T-cell (primary cell): Measurements from ENCODE around the gene ENC1. TPM values are rescaled to one million over a fixed set of nuclear protein-coding genes. Genes with fewer than 3 reads are reported as not detected.

Source experiments
- ATAC-seq, 4 experiments: fragments of 200-7000 bp in 3 of 4; fragments of 150-1000 bp in 1 of 4; cut with Tn5 transposase; replicated peaks in 1 of 4; 1 replicate in 3 of 4; 2 replicates in 1 of 4; pipeline ENCODE4 v1.10.0; 2021; ENCODE audit warnings: moderate library complexity in 3 of 4, mild to moderate bottlenecking in 2 of 4, moderate number of reproducible peaks in 1 of 4
- CTCF ChIA-PET, 2 donors: fragments of 300-600 bp; sonication (Branson Sonifier 250); formaldehyde crosslinking; loops; one replicate each; lab custom pipeline; 2022; ENCODE audit warnings: antibody characterized with exemption in 2 of 2; lab: Charles Lee
- POLR2A ChIA-PET, 2 donors: fragments of 300-600 bp; sonication (Branson Sonifier 250); formaldehyde crosslinking; loops; one replicate each; lab custom pipeline; 2022; ENCODE audit warnings: antibody characterized with exemption in 2 of 2; lab: Charles Lee
- DNase-seq, 35 experiments: peaks; one replicate each; pipeline versions ENCODE4 v3.0.0 to v3.0.0-alpha.2; 2013 to 2023
- H3K27ac ChIP-seq: one replicate; pipeline ENCODE4 v1.5.1; 2013; ENCODE audit warnings: low read length
- H3K27me3 ChIP-seq, 2 experiments: replicated peaks in 1 of 2; 1 replicate in 1 of 2; 2 replicates in 1 of 2; pipeline versions ENCODE4 v1.6.1 to v1.7.0; 2013; ENCODE audit warnings: low read length in 1 of 2, mixed read lengths in 1 of 2; ENCODE audit not compliant: control insufficient read depth in 2 of 2, insufficient read depth in 2 of 2; ENCODE audit errors: extremely low read depth in 1 of 2
- H3K36me3 ChIP-seq, 2 donors: 1 replicate in 1 of 2; 2 replicates in 1 of 2; pipeline versions ENCODE4 v1.6.1 to v1.7.0; 2013; ENCODE audit warnings: low read length in 1 of 2; ENCODE audit not compliant: control insufficient read depth in 2 of 2, insufficient read depth in 1 of 2; ENCODE audit errors: extremely low read depth in 1 of 2
- H3K4me1 ChIP-seq, 2 experiments: 1 replicate in 1 of 2; 2 replicates in 1 of 2; pipeline versions ENCODE4 v1.6.1 to v1.7.0; 2013; ENCODE audit warnings: low read length in 2 of 2, mixed read lengths in 1 of 2; ENCODE audit not compliant: insufficient read depth in 2 of 2, control insufficient read depth in 1 of 2; ENCODE audit errors: extremely low read depth in 1 of 2
- H3K4me3 ChIP-seq, 2 donors: 1 replicate in 1 of 2; 2 replicates in 1 of 2; pipeline versions ENCODE4 v1.5.1 to v1.7.0; 2013; ENCODE audit warnings: mild to moderate bottlenecking in 2 of 2, low read length in 1 of 2, moderate library complexity in 1 of 2; ENCODE audit not compliant: control insufficient read depth in 1 of 2; ENCODE audit errors: extremely low read depth in 1 of 2
- H3K9me3 ChIP-seq: 2 replicates; pipeline ENCODE4 v1.7.0; 2013
- H3K27ac Mint-ChIP-seq, 2 donors: one replicate each; pipeline ENCODE4 v1.8.0; 2020 to 2021; ENCODE audit warnings: mild to moderate bottlenecking in 2 of 2, mixed read lengths in 2 of 2
- H3K27me3 Mint-ChIP-seq, 2 donors: one replicate each; pipeline ENCODE4 v1.8.0; 2021 to 2022; ENCODE audit warnings: mixed read lengths in 2 of 2
- H3K36me3 Mint-ChIP-seq: one replicate; pipeline ENCODE4 v1.8.0; 2021; ENCODE audit warnings: mixed read lengths
- H3K4me1 Mint-ChIP-seq, 3 donors: one replicate each; pipeline ENCODE4 v1.8.0; 2020 to 2022; ENCODE audit warnings: mixed read lengths in 3 of 3, mild to moderate bottlenecking in 1 of 3
- H3K4me3 Mint-ChIP-seq, 3 donors: one replicate each; pipeline ENCODE4 v1.8.0; 2020 to 2022; ENCODE audit warnings: mild to moderate bottlenecking in 3 of 3, mixed read lengths in 3 of 3, moderate library complexity in 3 of 3
- H3K9me3 Mint-ChIP-seq, 3 donors: one replicate each; pipeline ENCODE4 v1.8.0; 2020 to 2022; ENCODE audit warnings: mixed read lengths in 3 of 3
- WGBS: methylation state at CpG from one replicate; pipeline ENCODE4 v1.1.5; 2013; ENCODE audit warnings: missing lambda C conversion rate; ENCODE audit not compliant: insufficient coverage; 5-methylcytosine and 5-hydroxymethylcytosine counted together
- total RNA-seq, 35 experiments: library from RNA in 6 of 35; stranded (reverse) in 6 of 35; fragments of 120-200 nt in 1 of 35; gene quantifications; one replicate each; pipeline versions ENCODE4 v1.2.1 to v1.2.4 and lab custom pipeline; 2013 to 2026

The ENC1 gene
- total RNA-seq, 5 donors from 2014 or later (not counting 1 experiment from before 2014, with no cell fraction given): 0.70 to 21.0 (median 2.7) TPM

DNA sequence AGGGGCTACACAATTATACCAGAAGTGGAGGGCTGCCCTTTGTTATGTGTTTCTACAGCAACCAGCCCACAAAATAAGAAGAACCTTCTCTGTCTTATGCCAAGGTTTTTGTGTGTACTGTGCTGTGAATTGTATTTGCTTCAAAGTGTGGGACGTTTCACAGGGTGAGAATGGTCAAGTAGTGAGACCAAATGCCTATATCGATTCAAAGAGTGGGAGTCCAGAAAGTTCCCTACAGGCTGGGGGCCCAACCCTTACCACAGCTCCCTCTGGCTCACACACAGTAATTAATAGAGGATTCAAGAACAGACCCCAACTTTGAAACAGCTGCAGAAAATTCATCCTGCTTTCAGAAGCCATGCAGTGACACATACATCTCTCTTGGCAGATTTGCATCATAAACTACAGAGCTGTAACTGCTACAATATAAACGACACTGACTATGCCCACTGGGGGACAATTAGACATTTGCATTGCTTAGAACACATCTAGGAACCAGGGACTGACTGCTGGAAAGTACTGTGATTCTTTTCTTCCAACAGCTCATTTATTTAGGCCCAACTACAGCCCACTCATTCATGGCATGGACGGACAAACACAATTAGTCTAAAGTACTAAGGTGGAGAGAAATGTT, 12.8 kb downstream of the ENC1 start:
- H3K4me1 ChIP-seq: peaks cover 30 to 33% of the 10 kb centered on the region in 2 experiments
- Mint-ChIP-seq H3K4me1 (peaks cover 19 to 23% (median 22%) of the 10 kb centered on the region in 3 donors), H3K27me3 (peaks cover 6 to 12% of the 10 kb centered on the region in 2 donors), H3K4me3 (no peak overlapping the region), H3K27ac (no peak overlapping the region), H3K36me3 (no peaks in the 10 kb centered on the region), H3K9me3 (no peaks in the 10 kb centered on the region)
- H3K27ac ChIP-seq: no peak overlapping the region
- no peak overlapping the region for H3K4me3 ChIP-seq
- ChIA-PET CTCF (interaction anchor here (0.6 to 1.1 kb wide), 3 partner anchors 12 to 129 kb away, joined by 3 to 6 read pairs (median 3); partner anchors contain the start of gene ENC1 (in 1 of the 2)), POLR2A (interaction anchor here in 1 of 2 donors (0.6 kb wide), 1 partner anchor 36 kb away, joined by 7 read pairs; no protein-coding TSS in a partner anchor)
- no peaks in the 10 kb centered on the region for H3K9me3 ChIP-seq
- 22% methylated on average over 1 of the region's 4 CpGs for WGBS
- H3K36me3 ChIP-seq: no peaks in the 10 kb centered on the region
- DNase-seq (no peak), ATAC-seq (no peak)
- H3K27me3 ChIP-seq: peaks cover 0 to 4% of the 10 kb centered on the region in 2 experiments

DNA sequence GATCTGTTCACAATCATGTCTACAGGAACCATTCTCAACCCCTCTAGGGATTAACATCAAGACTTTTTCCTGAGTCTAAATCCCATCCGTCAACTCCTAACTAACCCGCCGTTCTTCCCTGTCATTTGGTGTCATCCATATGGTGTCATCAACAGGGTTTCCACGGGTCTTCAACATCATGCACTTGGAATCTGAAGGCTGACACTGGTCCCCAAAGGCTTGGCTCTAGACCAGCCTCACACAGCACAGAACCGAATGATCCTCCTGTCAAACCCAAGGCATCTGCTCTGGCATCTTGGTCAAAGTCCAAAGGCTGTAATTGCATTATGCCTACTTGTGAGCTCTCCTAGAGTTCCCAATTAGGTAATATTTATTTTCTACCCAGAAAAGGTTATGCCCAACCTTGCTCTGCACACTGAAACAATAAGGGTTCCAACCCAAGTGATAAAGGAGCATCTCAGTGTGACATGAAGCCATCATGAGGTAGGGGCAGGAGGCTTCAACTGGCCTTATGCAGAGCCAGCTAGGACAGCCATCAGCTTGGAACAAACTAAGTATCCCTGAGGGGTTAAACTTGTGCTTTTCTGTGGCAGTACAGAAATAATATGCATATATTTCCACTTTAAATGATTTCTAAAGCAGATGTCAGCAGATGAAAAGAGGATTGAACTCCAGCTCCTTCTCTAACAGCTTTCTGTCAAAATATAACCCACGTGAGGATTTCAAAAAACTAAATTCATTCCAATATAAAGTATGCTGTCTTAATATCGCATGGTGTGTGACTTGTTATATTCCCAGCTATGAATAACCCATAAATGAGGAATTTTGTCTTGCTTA, 13.9 kb downstream of the ENC1 start:
- Histone ChIP-seq H3K36me3 (no peaks in the 10 kb centered on the region), H3K27me3 (peaks cover 0 to 4% of the 10 kb centered on the region in 2 experiments), H3K4me1 (peaks cover 19 to 24% of the 10 kb centered on the region in 2 experiments), H3K4me3 (no peak overlapping the region), H3K27ac (no peak overlapping the region), H3K9me3 (no peaks in the 10 kb centered on the region)
- Mint-ChIP-seq H3K9me3 (no peaks in the 10 kb centered on the region), H3K27me3 (peaks cover 9 to 16% of the 10 kb centered on the region in 2 donors), H3K36me3 (no peaks in the 10 kb centered on the region), H3K4me1 (peaks cover 12 to 16% (median 14%) of the 10 kb centered on the region in 3 donors), H3K4me3 (no peak overlapping the region), H3K27ac (no peak overlapping the region)
- 100% methylated on average over 4 of the region's 7 CpGs for WGBS
- DNase-seq: no peak
- ChIA-PET POLR2A (no interaction called here), CTCF (interaction anchor here in 1 of 2 donors (1.1 kb wide), 1 partner anchor 13 kb away, joined by 3 read pairs; no protein-coding TSS in a partner anchor)
- ATAC-seq: no peak

DNA sequence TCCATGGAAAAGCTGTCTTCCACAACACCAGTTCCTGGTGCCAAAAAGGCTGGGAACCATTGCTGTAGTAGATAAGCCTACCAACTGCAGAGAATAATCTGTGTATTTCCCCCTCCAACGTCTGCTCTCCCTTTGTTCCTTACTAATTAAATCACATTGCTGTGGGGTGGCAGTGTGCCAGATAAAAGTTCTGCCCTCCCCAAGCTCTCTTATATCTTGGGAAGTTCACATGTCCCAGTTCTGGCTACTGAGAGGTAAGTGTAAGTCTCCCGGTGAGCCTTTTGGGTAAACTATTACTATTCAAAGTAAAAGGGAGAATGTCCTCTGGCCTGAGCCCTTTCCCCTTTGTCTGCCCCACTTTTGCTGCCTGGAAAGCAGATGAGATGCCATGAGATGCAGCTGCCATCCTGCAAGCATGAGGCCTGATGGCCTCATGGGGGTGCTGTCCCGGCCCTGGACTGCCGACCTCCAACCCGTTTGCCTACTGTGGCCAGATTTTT, 14.7 kb downstream of the ENC1 start:
- H3K9me3 ChIP-seq: no peaks in the 10 kb centered on the region
- Mint-ChIP-seq H3K4me3 (no peak overlapping the region), H3K27ac (no peak overlapping the region), H3K27me3 (peaks cover 11 to 16% of the 10 kb centered on the region in 2 donors), H3K36me3 (no peaks in the 10 kb centered on the region), H3K9me3 (no peaks in the 10 kb centered on the region), H3K4me1 (peaks cover 4 to 8% (median 8%) of the 10 kb centered on the region in 3 donors)
- H3K27ac ChIP-seq: no peak overlapping the region
- no peaks in the 10 kb centered on the region for H3K36me3 ChIP-seq
- H3K27me3 ChIP-seq: peaks cover 0 to 4% of the 10 kb centered on the region in 2 experiments
- no peak overlapping the region for H3K4me3 ChIP-seq
- peaks cover 11 to 16% of the 10 kb centered on the region in 2 experiments for H3K4me1 ChIP-seq
- ATAC-seq: no peak
- ChIA-PET POLR2A (no interaction called here), CTCF (no interaction called here)
- WGBS: 82% methylated on average over 3 of the region's 5 CpGs
- no peak for DNase-seq

DNA sequence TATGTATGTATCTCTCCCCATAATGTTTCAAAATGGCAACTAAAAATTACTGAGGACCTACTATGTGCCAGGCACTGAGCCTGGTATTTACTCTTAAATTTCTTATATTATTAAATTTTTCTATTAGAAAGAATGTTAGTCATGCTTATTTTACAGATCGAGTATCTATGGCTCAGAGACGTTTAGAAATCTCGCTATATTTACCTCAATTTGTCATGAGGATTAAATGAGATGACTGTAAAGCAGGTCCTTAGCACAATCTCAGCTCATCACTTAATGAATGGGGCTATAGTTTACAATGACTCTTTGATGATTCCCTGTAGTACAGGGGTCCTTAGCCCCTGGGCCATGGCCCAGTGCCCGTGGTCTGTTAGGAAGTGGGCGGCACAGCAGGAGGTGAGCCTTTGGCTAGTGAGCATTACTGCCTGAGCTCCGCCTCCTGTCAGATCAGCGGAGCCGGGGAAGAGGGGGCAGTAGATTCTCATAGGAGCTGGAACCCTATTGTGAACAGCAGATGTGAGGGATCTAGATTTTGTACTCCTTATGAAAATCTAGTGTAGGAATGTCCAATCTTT, 15.5 kb downstream of the ENC1 start:
- H3K27me3 Mint-ChIP-seq: peaks cover 14 to 16% of the 10 kb centered on the region in 2 donors
- no peak overlapping the region for H3K4me3 ChIP-seq
- ATAC-seq (no peak), DNase-seq (no peak)
- no peak overlapping the region for H3K4me3 Mint-ChIP-seq
- H3K9me3 Mint-ChIP-seq: no peaks in the 10 kb centered on the region
- H3K4me1 ChIP-seq: peaks cover 5 to 11% of the 10 kb centered on the region in 2 experiments
- H3K36me3 Mint-ChIP-seq: no peaks in the 10 kb centered on the region
- peaks cover 0 to 9% of the 10 kb centered on the region in 2 experiments for H3K27me3 ChIP-seq
- WGBS: 96% methylated on average over 5 of the region's 8 CpGs
- no peak overlapping the region for H3K27ac Mint-ChIP-seq
- no peaks in the 10 kb centered on the region for H3K36me3 ChIP-seq
- ChIA-PET CTCF (interaction anchor here in 1 of 2 donors (0.9 to 1.0 kb wide), 2 partner anchors 17 to 27 kb away, joined by 3 read pairs; no protein-coding TSS in a partner anchor), POLR2A (no interaction called here)
- no peaks in the 10 kb centered on the region for H3K9me3 ChIP-seq
- H3K4me1 Mint-ChIP-seq: peaks cover 0 to 3% (median 0%) of the 10 kb centered on the region in 3 donors
- no peak overlapping the region for H3K27ac ChIP-seq

DNA sequence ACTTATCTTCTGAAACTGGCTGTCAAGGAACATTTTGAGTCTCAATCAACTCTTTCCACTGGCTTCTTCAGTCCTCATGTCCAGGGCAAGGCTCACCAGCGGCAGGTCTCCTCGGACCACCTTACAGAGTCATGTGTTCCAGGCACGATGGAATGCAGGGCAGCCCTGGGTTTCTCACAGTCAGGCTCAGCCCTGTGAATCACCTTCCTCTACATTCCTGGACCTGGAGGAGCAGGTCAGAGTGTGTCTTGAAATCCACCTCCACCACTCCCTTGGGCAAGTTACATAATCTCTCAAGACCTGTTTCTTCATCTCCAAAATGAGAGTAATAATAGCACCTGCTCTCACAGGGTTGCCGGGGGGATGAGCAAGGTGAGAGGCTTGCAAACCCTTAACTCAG, 16.0 kb downstream of the ENC1 start:
- no peaks in the 10 kb centered on the region for H3K36me3 Mint-ChIP-seq
- ChIA-PET POLR2A (no interaction called here), CTCF (interaction anchor here in 1 of 2 donors (0.9 to 1.0 kb wide), 2 partner anchors 17 to 26 kb away, joined by 3 read pairs; no protein-coding TSS in a partner anchor)
- ATAC-seq: no peak
- peaks cover 0 to 3% (median 0%) of the 10 kb centered on the region in 3 donors for H3K4me1 Mint-ChIP-seq
- no peak overlapping the region for H3K27ac Mint-ChIP-seq
- H3K27me3 Mint-ChIP-seq: peaks cover 14 to 16% of the 10 kb centered on the region in 2 donors
- no peak for DNase-seq
- Histone ChIP-seq H3K4me3 (no peak overlapping the region), H3K36me3 (no peaks in the 10 kb centered on the region), H3K9me3 (no peaks in the 10 kb centered on the region), H3K27me3 (peaks cover 0 to 9% of the 10 kb centered on the region in 2 experiments), H3K4me1 (peaks cover 0 to 7% of the 10 kb centered on the region in 2 experiments), H3K27ac (no peak overlapping the region)
- H3K4me3 Mint-ChIP-seq: no peak overlapping the region
- 100% methylated on average over 3 of the region's 4 CpGs for WGBS
- no peaks in the 10 kb centered on the region for H3K9me3 Mint-ChIP-seq
